GM23338 (cell line): ENCODE measurements around the gene PIAS4. TPM values are rescaled to one million over a fixed set of nuclear protein-coding genes. Genes with fewer than 3 reads are reported as not detected.
A peak's percentile ranks its signal among the peaks of the same experiment; 100 is the strongest.

Source experiments
- ATAC-seq: fragments of 200-7000 bp; cut with Tn5 transposase; 3 replicates; pipeline ENCODE4 v1.9.1; 2020
- DNase-seq: peaks from one replicate; pipeline ENCODE4 v3.0.0-alpha.2; 2015; ENCODE audit warnings: low spot score
- H2AFZ ChIP-seq: fragments of 200-600 bp; sonication (generic); 2 replicates; pipeline ENCODE4 v1.8.0; 2016; ENCODE audit warnings: antibody characterized with exemption, mild to moderate bottlenecking, moderate library complexity
- H3F3A ChIP-seq: fragments of 200-600 bp; sonication (generic); replicated peaks from 2 replicates; pipeline ENCODE4 v1.8.0; 2017; ENCODE audit warnings: antibody characterized with exemption, mixed run types, low read depth
- H3K27ac ChIP-seq: fragments of 200-600 bp; sonication (generic); 2 replicates; pipeline ENCODE4 v1.6.1; 2016; ENCODE audit warnings: low read depth
- H3K27me3 ChIP-seq: fragments of 200-600 bp; sonication (generic); 2 replicates; pipeline ENCODE4 v1.8.0; 2016; ENCODE audit warnings: mild to moderate bottlenecking, mixed run types, moderate library complexity; ENCODE audit not compliant: insufficient read depth
- H3K36me3 ChIP-seq: fragments of 200-600 bp; sonication (generic); 2 replicates; pipeline ENCODE4 v1.8.0; 2016; ENCODE audit warnings: mild to moderate bottlenecking; ENCODE audit not compliant: insufficient read depth
- H3K4me1 ChIP-seq: fragments of 200-600 bp; sonication (generic); 2 replicates; pipeline ENCODE4 v1.8.0; 2016; ENCODE audit warnings: mild to moderate bottlenecking, moderate library complexity; ENCODE audit not compliant: insufficient read depth
- H3K4me2 ChIP-seq: fragments of 200-600 bp; sonication (generic); 2 replicates; pipeline ENCODE4 v1.7.1; 2017; ENCODE audit warnings: mixed run types
- H3K4me3 ChIP-seq: fragments of 200-600 bp; sonication (generic); 2 replicates; pipeline ENCODE4 v1.6.1; 2016; ENCODE audit warnings: mixed run types
- H3K79me2 ChIP-seq: fragments of 200-600 bp; sonication (generic); replicated peaks from 2 replicates; pipeline ENCODE4 v1.8.0; 2017; ENCODE audit warnings: mild to moderate bottlenecking; ENCODE audit not compliant: insufficient read depth
- H3K9me2 ChIP-seq: fragments of 200-600 bp; sonication (generic); 2 replicates; pipeline ENCODE4 v1.8.0; 2017; ENCODE audit not compliant: insufficient read depth
- H4K20me1 ChIP-seq: fragments of 200-600 bp; sonication (generic); replicated peaks from 2 replicates; pipeline ENCODE4 v1.8.0; 2017; ENCODE audit warnings: mild to moderate bottlenecking; ENCODE audit not compliant: insufficient read depth
- H3K27ac Mint-ChIP-seq: 2 replicates; pipeline ENCODE4 v1.8.0; 2020; ENCODE audit warnings: inconsistent platforms, mild to moderate bottlenecking, moderate library complexity, mixed read lengths
- H3K27me3 Mint-ChIP-seq: 3 replicates; pipeline ENCODE4 v1.8.0; 2022; ENCODE audit warnings: low read depth, mild to moderate bottlenecking, moderate library complexity, mixed read lengths, inconsistent platforms; ENCODE audit not compliant: insufficient read depth, poor library complexity
- H3K36me3 Mint-ChIP-seq: 3 replicates; pipeline ENCODE4 v1.8.0; 2021; ENCODE audit warnings: low read depth, mild to moderate bottlenecking, inconsistent platforms, moderate library complexity, mixed read lengths
- H3K4me1 Mint-ChIP-seq: 3 replicates; pipeline ENCODE4 v1.8.0; 2020; ENCODE audit warnings: mild to moderate bottlenecking, inconsistent platforms, mixed read lengths
- H3K4me3 Mint-ChIP-seq: 3 replicates; pipeline ENCODE4 v1.8.0; 2021; ENCODE audit warnings: moderate library complexity, mild to moderate bottlenecking, inconsistent platforms, mixed read lengths
- H3K9me3 Mint-ChIP-seq: 3 replicates; pipeline ENCODE4 v1.8.0; 2020; ENCODE audit warnings: moderate library complexity, mild to moderate bottlenecking, inconsistent platforms, mixed read lengths
- ETS1 ChIP-seq: IDR thresholded peaks from 2 replicates; pipeline ENCODE4 v1.6.1; 2016; ENCODE audit warnings: antibody characterized with exemption
- EZH2 ChIP-seq: fragments of 200-600 bp; sonication (generic); IDR thresholded peaks from one replicate; pipeline ENCODE4 v1.8.0; 2017; ENCODE audit warnings: antibody characterized with exemption, mild to moderate bottlenecking, low read depth; ENCODE audit not compliant: unreplicated experiment
- JUNB ChIP-seq: IDR thresholded peaks from one replicate; pipeline ENCODE4 v1.6.1; 2016; ENCODE audit warnings: antibody characterized with exemption; ENCODE audit not compliant: unreplicated experiment
- POLR2AphosphoS5 ChIP-seq: IDR thresholded peaks from 2 replicates; pipeline ENCODE4 v1.6.1; 2016; ENCODE audit warnings: antibody characterized with exemption, low read depth
- REST ChIP-seq: IDR thresholded peaks from one replicate; pipeline ENCODE4 v1.6.1; 2018; ENCODE audit warnings: antibody characterized with exemption; ENCODE audit not compliant: unreplicated experiment
- ZNF114 ChIP-seq: fragments of 250-450 bp; sonication (Bioruptor Pico); IDR thresholded peaks from 2 replicates; pipeline ENCODE4 v1.5.0; 2020; ENCODE audit warnings: mild to moderate bottlenecking, moderate library complexity
- ZNF331 ChIP-seq: fragments of 250-450 bp; sonication (Bioruptor Pico); IDR thresholded peaks from 2 replicates; pipeline ENCODE4 v1.5.0; 2020; ENCODE audit warnings: low read depth, mild to moderate bottlenecking, moderate library complexity
- ZNF462 ChIP-seq: fragments of 250-450 bp; sonication (Bioruptor Pico); IDR thresholded peaks from 2 replicates; pipeline ENCODE4 v1.5.0; 2020; ENCODE audit warnings: mild to moderate bottlenecking, moderate library complexity
- polyA plus RNA-seq: library from polyadenylated mRNA; unstranded; fragments of >200 nt; fragmentation: Nextera tagmentation; extraction: Ambion mirVana; gene quantifications from 2 replicates; pipeline ENCODE4 v1.2.1, GENCODE V29; 2016
- total RNA-seq: library from RNA; depleted of rRNA; stranded (reverse); fragments of >200 nt; shearing (Covaris generic); gene quantifications from 2 replicates; pipeline ENCODE4 v1.2.3, GENCODE V29; 2014

Gene PIAS4
- total and polyA plus RNA-seq, 2 experiments from 2014 or later, result 17.0 to 48.4 TPM

GRCh38 chr19:3976495-3977241 is 30.9 kb upstream of the PIAS4 start:
- H3K27me3 ChIP-seq, result no peaks in the 10 kb centered on the region
- H3K9me2 ChIP-seq, result no peaks in the 10 kb centered on the region
- no peak overlapping the region for H2AFZ ChIP-seq
- no peak overlapping the region; the same call in 1 of the 2 replicates for H3K27ac Mint-ChIP-seq
- no peak; the same call in 1 of the 2 replicates for TF ChIP-seq POLR2AphosphoS5
- no peak for TF ChIP-seq ZNF114 (CRISPR knock-in tag)
- no peak for TF ChIP-seq EZH2
- no peak for TF ChIP-seq ETS1
- no peak for TF ChIP-seq JUNB
- TF ChIP-seq ZNF462 (CRISPR knock-in tag), result no peak
- no peak for TF ChIP-seq REST
- TF ChIP-seq ZNF331 (CRISPR knock-in tag), result no peak
- peak overlapping the region; percentile 55 for H3K27ac ChIP-seq
- DNase-seq, result peak; percentile 7
- peaks cover 55% of the 10 kb centered on the region for H3K36me3 ChIP-seq
- H4K20me1 ChIP-seq, result peaks cover 40% of the 10 kb centered on the region
- H3K9me3 Mint-ChIP-seq, result no peaks in the 10 kb centered on the region
- H3K4me1 Mint-ChIP-seq, result peaks cover 5% of the 10 kb centered on the region; the same call in 2 of the 3 replicates
- no peak overlapping the region for H3K4me2 ChIP-seq
- ATAC-seq, result no peak
- no peak overlapping the region for H3K4me3 Mint-ChIP-seq
- H3K27me3 Mint-ChIP-seq, result peaks cover 20% of the 10 kb centered on the region
- H3K79me2 ChIP-seq, result peaks cover 40% of the 10 kb centered on the region
- H3K36me3 Mint-ChIP-seq, result peaks cover 72% of the 10 kb centered on the region
- H3K4me1 ChIP-seq, result no peaks in the 10 kb centered on the region; the same call in 1 of the 2 replicates
- no peak overlapping the region for H3K4me3 ChIP-seq
- H3F3A ChIP-seq, result peaks cover 75% of the 10 kb centered on the region
